ENCODE measurements around the gene VANGL2.
"Not testable (repeated sequence)": the region's sequence is repeated elsewhere in the genome, so short reads cannot be mapped to it uniquely, and the experiment has no call there.

Gene VANGL2

DNA sequence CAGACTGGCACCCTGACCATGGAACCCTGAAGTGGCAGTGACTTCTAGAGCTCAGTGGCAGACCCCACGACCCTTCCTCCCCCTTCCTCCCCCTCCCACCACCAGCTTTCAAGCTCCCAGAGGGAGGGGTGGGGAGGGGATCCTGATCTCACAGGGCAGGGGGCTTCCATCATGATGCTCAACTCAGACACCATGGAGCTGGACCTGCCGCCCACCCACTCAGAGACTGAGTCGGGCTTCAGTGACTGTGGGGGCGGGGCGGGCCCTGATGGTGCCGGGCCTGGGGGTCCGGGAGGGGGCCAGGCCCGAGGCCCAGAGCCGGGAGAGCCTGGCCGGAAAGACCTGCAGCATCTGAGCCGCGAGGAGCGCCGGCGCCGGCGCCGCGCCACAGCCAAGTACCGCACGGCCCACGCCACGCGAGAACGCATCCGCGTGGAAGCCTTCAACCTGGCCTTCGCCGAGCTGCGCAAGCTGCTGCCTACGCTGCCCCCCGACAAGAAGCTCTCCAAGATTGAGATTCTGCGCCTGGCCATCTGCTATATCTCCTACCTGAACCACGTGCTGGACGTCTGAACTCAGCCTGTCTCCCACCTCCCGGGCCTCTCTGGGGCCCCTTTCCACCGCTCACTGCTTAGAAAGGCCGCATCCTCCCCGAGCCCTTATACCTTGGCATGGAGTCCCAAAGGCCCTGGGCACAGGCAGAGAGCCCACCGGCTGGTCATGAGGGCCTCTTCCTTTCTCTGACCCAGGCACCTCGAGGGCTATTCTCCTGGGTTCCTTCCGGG, 29.6 kb upstream of the VANGL2 start:
- DNase-seq (ENCODE audit: low read depth in 3 of 3) = no peak

- DNase-seq (ENCODE audit: low read depth in 3 of 3) = no peak
Observed at GRCh38 chr1:160371346-160371631, 29.1 kb upstream of the VANGL2 start.

- DNase-seq (ENCODE audit: low read depth in 3 of 3) = no peak
Observed at GRCh38 chr1:160371756-160372155, 28.6 kb upstream of the VANGL2 start.

- no peak for DNase-seq (ENCODE audit: low read depth in 3 of 3)
Observed at GRCh38 chr1:160373696-160374095, 26.7 kb upstream of the VANGL2 start.

GRCh38 chr1:160374306-160375110, 25.9 kb upstream of the VANGL2 start:
- no peak for DNase-seq (ENCODE audit: low read depth in 3 of 3)

- DNase-seq (ENCODE audit: low read depth in 3 of 3) = no peak
Observed at GRCh38 chr1:160375788-160376524, 24.4 kb upstream of the VANGL2 start.

- peak in 1 of 3 experiments; percentile 19 for DNase-seq (ENCODE audit: low read depth in 3 of 3)
Observed at GRCh38 chr1:160376525-160377131, 23.7 kb upstream of the VANGL2 start.

DNA sequence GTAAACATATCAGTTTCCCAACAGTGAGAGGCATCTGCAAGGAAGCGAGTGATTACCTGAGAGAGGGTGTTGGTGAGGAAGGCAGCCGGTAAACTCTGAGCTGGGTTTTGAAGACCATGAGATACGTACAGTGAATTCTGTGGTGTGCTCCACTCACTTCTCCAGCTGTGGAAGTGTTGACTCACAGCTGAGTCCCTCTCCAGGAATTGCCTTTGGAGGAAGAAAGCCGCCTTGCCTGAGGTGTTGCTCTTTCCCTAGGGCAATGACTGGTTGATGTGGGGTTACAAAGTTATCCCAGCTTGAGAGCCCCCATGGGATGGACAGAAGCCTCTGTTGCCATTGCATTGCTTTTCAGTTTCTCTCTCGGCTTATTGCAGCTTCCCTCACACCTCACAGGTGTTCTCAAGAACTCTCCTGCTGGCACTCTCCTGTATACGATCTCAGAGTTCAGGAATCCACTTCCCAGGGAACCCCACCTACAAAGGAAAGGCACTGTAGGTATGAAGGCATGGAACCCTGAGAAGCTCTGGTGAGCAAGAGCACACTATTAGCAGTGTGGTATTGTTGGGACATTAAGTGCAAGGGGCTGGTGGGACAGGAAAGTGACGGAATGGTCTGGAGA, 22.7 kb upstream of the VANGL2 start:
- no peak for DNase-seq (ENCODE audit: low read depth in 3 of 3)

- DNase-seq (ENCODE audit: low read depth in 3 of 3) = not testable (repeated sequence)
Observed at GRCh38 chr1:160384812-160385211, 15.6 kb upstream of the VANGL2 start.

DNA sequence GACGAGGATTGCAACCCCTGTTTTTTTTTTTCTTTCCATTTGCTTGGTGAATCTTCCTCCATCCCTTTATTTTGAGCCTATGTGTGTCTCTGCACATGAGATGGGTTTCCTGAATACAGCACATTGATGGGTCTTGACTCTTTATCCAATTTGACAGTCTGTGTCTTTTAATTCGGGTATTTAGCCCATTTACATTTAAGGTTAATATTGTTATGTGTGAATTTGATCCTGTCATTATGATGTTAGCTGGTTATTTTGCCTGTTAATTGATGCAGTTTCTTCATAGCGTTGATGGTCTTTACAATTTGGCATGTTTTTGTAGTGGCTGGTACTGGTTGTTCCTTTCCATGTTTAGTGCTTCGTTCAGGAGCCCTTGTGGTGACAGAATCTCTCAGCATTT, 12.0 kb upstream of the VANGL2 start:
- DNase-seq (ENCODE audit: low read depth in 3 of 3) = not testable (repeated sequence)

DNA sequence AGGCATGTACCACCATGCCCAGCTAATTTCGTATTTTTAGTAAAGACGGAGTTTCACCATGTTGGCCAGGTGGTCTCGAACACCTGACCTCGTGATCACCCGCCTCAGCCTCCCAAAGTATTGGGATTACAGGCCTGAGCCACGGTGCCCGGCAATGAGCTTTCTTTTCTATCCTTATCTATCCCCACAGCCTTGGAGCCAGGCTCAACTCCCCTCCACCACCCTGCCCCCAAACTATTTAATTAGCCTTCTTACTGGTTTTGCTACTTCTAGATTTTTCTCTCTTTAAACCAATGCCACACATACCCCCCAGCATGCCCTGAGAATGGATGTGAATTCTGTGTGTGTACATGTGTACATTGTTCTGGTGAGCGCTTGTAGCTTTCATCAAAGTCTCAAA, 5.7 kb upstream of the VANGL2 start:
- DNase-seq (ENCODE audit: low read depth in 3 of 3) = no peak

- DNase-seq (ENCODE audit: low read depth in 3 of 3) = no peak
Observed at GRCh38 chr1:160397651-160398050, 2.7 kb upstream of the VANGL2 start.

DNA sequence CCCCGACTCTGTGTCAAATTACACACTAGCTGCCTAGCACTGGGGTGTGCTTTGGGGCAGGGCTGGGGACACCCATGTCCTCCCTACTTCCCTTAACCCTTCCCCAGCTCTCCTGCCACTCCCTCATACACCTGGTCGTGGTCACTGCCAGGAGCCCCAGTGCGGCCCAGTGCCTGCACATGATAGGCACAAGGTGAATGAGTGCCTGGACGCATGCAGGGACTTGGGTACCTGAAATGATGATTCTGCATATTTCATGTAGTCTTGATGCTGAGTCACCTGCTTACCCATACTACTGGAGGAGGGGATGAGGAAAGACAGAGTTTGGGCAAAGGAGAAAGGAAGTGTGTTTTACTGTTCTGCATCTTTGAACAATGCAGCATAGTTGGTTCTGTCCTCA, 1.5 kb upstream of the VANGL2 start:
- no peak for DNase-seq (ENCODE audit: low read depth in 3 of 3)

DNA sequence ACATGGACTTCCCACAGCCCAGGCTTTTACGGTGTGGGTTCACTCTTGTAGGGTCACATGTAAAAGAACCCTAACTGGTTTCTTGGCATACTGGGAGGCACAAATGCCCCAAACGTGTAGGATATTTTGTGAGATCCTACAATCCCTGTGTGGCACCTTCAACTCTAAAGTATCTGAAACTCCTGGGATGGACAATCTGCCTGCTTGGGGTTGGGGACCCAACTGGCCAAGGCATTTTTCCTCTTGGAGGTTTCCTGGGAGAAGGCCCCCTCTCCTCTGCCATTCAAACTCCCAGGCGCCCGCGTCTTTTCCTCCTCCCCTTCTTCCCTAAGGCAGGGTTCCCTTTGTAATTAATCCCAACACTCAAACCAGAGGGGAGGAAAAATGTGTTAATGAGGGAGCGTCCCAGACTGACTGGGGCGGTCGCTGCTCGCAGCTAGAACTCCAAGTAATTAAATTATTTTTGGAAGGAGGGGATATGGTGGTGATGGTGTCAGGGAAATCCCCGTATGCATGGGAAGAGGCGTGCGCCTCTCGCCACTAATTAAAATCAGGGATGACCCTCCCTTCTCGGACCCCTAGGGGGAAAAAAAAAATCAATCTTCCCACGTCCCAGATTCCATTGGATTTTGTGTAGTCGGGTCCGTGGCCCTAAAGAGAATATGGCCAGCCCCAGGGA, 681 bp upstream of the VANGL2 start:
- DNase-seq (ENCODE audit: low read depth in 3 of 3) = no peak

- no peak for DNase-seq (ENCODE audit: low read depth in 3 of 3)
Observed at GRCh38 chr1:160400646-160401486, 502 bp downstream of the VANGL2 start.

- no peak for DNase-seq (ENCODE audit: low read depth in 3 of 3)
Observed at GRCh38 chr1:160401487-160401805, 1.1 kb downstream of the VANGL2 start.

DNA sequence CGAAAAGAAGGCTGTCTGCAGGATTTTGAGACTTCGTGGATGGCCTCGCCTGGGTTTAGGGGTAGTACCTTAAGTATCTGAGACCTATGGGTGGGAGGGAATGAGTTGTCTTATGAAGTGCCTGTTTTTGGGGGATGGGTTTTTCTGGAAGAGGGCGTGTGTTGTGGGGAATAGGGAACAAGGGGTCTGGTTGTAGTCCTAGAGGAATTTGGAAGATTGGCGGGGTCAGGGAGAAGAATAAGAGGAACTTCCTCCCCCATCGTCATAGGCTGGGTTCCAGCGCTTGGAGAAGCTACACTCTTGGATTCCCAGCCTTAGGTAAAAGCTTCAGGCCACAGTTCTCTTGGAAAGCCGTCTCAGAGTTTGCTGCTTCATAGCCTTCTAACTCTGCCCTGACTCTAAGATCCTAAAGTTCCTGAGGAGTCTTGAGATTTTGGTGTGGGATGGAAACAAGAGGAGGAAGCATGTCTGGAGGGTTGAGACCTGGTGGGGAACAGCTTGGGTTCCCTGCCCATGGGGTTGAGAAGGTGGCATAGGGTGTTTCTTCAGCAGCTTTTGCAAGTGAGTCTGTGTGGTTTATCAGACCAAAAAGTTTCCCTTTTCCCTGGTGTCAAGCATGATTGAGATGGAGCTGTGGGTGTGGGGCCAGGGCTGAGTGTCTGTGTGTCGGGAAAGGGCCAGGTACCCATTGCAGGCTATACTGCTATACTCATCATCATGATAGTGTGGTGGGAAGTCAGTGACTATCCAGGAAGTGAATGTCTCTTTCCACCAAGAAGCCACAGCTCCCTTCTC, 1.8 kb downstream of the VANGL2 start:
- DNase-seq (ENCODE audit: low read depth in 3 of 3) = no peak

DNA sequence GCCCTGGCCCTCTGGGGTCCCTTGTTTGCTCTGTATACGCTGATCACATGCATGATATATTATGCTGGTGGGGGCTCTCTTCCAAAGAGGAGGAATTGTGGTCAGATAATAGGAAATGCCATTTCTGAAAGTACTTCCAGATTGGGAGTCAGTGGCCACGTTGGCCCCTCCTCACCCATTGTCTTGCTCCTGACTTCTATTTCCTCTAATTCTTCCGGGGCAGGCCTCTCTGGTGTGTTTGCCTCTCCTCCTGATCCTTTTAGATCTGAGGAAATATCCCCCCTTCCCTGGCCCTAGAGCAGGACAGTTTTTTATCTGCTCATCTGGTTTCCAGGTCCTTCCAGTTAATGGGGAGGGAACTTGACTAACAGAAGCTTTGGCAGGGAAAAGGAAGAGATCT, 2.9 kb downstream of the VANGL2 start:
- no peak for DNase-seq (ENCODE audit: low read depth in 3 of 3)

GRCh38 chr1:160404094-160404493, 3.7 kb downstream of the VANGL2 start:
- DNase-seq (ENCODE audit: low read depth in 3 of 3) = no peak
